Suppressor macrophage treated with lipopolysaccharide for 1 hour (primary cell): Measurements from ENCODE around the gene TIAM2.
"Not testable (repeated sequence)": the region's sequence is repeated elsewhere in the genome, so short reads cannot be mapped to it uniquely, and the experiment has no call there.

Experiments used
- DNase-seq, 3 donors: peaks; one replicate each; pipeline ENCODE4 v3.0.0-alpha.2; 2020 to 2022

TIAM2 gene

GRCh38 chr6:154991207-154991606, 3.9 kb upstream of the TIAM2 start:
- no peak for DNase-seq

DNA sequence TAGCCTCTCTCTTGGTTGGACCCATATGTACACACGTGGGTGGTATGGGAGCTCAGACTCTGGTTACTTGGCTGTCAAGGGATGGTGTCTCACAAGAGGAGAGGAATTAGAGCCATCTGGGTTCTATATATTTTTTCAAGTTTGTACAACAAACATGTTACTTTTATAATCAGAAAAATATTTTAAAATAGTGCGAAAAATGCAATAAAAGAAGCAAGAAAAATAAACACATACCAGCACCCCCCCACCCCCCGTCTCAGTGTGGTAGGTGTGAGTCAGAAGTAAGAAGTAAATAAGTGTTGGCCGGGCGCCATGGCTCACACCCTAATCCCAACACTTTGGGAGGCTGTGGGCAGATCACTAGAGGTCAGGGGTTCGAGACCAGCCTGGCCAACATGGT, 2.1 kb upstream of the TIAM2 start:
- DNase-seq: no peak

GRCh38 chr6:154993710-154994109, 1.4 kb upstream of the TIAM2 start:
- DNase-seq: no peak

DNA sequence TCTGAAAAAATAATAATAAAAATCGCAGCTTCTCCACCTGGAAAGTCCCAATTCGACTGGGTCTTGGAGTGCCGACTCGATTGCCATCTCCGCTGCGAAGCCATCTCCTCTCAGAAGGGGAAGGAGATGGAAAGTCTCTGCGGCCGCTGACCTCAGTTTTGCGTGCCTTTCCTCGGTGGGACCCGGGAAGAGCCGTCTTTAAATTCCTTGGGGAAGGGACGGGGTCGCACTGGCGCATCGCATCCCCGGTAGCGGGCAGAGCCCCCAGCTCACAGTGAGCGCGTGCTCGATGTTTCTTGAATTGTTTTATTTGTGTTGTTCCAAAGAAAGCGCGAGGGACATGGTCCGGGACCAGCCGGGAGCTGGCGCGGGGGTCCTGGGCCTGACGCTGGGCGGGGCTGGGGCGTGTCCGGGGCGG, 270 bp upstream of the TIAM2 start:
- no peak for DNase-seq

DNA sequence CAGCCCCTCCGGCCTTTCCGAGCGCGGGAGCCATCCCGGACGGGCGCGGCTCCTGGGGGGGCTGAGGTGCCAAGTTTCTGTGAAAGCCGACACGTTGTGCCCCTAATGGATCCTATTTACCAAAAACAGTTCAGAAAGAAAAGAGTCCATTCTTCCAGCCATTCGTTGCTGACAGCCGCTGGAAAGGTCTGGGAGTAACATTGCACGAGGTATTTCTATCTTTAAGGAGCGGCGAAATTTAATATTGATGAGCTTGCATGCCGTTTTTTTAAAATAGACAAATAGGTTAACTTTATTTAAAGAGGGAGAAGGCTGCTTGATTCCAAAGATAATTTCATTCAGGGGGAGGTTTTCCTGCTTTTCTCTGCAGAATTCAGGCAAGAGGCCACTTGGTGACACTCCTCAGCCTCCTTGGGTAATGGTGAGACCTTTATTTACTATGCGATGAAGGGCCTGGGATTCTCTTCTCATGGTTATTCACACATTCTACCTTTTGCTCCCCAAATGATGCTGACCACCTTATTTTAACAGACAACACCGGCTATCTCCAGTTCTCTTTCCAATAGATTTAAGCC, 988 bp downstream of the TIAM2 start:
- no peak for DNase-seq

DNA sequence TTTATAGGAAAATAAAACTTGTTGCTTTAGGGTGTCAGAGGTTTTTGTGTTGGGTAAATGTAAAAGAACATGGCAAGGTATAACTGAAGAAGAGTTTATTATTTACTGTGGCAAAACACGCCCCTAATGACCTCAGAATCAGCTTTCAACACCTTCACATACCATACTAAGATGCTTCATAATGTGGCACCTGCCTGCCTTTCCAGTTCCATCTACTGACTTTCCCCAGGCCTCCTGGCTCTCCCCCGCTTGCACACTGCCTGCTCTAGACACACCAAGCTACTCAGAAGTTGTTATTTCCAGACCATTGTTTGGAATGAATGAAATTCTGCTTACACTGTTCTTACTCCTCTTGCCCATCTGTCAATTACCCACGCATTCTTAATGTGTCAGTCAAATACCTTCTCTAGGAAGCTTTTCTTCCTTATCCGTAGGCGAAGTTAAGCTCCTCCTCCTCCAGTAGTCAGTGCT, 1.8 kb downstream of the TIAM2 start:
- DNase-seq: no peak

- no peak for DNase-seq
Observed at GRCh38 chr6:154998855-154999254, 3.7 kb downstream of the TIAM2 start.

DNA sequence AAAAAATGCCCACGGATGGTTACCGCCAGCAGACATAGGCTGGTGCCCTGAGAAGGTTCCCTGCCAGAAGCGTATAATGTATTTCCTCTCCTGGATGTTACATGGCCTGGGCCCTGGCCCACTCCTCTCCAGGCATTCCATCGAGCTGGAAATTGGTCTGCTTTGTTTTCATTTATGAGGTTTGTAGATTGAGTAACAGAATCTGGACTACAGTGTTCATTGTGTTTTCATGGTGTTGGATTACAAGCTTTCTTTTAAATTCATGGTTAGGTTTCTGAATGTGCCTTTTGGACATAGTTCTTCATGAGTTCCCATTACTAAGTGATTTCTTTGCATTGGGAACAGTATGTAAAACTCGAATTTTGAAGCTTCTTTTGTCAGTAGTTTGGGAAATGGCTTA, 6.4 kb downstream of the TIAM2 start:
- DNase-seq: no peak

- DNase-seq: no peak
Observed at GRCh38 chr6:155001934-155002333, 6.8 kb downstream of the TIAM2 start.

DNA sequence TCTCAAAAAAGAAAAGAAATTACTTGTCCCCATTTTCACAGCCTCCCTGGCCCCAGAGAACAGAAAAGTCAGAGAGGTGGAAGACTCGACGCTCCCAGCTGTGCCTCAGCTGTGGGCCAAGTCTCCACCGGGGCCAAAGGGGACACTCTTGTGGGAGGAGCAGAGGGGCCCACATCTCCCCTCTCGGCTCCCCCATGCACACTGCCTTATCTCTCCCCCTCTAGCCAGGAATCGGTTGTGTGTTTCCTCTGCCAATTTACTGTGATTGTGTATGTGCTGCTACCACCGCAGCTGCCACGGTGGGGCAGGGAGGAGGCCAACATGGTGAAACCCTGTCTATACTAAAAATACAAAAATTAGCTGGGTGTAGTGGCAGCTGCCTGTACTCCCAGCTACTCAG, 8.4 kb downstream of the TIAM2 start:
- no peak for DNase-seq

DNA sequence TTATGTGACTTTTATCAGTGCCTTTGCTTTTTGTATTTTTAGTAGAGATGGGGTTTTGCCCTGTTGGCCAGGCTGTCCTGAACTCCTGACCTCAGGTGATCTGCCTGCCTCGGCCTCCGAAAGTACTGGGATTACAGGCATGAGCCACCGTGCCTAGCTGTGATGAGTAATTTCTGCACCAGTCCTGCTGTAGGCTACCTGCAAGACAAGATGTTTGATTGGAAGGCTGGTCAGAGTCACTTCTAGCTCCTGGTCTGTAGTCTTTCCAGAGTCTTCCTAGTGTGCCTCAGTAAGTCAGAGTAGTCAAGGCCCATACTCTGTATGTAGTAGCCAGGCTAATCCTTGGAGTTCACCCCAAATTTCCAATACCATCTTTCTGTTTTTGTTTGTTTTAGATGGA, 8.9 kb downstream of the TIAM2 start:
- no peak for DNase-seq

DNA sequence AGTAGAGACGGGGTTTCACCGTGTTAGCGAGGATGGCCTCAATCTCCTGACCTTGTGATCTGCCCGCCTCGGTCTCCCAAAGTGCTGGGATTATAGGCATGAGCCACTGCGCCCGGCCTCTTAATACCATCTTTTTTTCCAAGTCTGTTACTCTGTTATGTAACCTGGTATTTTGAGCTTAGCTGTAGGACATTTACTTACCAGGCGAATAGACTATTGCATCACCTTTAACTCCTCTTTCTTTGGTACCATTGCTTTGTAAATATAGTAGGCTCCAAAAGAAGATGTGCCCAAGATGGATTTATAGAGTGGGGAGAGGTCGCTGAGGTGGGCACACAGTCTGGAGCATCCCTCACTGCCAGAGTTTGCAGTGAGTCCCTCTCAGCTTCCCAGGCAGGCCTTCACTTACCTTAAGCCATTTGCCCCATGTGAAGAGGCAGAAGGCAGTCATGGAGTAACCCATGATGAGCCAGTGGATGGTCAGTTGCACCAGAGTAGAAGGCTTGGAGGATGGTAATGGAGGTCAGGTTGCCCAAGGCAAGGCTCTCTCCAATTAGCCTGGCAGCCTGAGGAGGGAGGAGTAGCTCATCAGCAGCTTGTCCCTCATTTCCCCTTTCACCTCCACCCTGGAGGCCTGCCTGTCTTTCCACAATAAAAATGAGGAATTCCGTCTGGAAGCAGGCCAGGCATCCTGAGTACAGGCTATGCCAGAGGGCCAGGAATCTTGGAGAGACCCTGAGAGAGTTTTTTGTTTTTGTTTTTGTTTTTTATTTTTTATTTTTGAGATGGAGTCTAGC, 9.7 kb downstream of the TIAM2 start:
- no peak for DNase-seq

GRCh38 chr6:155008625-155009024, 13.5 kb downstream of the TIAM2 start:
- DNase-seq: no peak

GRCh38 chr6:155010940-155011339, 15.8 kb downstream of the TIAM2 start:
- DNase-seq: no peak

- no peak for DNase-seq
Observed at GRCh38 chr6:155011809-155012291, 16.7 kb downstream of the TIAM2 start.

GRCh38 chr6:155013457-155013876, 18.4 kb downstream of the TIAM2 start:
- no peak for DNase-seq

DNA sequence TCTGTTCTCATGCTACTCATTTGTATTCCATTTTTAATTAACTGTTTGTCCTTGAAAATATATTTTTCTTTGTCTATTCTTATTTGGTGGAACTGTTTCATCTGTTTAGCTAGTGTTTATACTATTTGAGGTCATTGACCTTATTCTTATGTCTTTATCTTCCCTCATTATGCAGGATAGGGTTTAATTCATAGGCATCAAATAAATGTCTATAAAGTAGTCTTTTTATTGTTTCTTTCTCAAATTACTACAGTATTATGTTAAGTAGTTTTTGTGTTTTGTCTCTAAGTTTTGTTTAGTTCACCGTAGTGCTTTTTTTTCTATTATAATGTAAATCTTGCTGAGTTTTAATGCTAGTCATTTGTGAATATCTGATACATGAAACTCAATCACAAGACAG, 19.0 kb downstream of the TIAM2 start:
- DNase-seq: no peak

DNA sequence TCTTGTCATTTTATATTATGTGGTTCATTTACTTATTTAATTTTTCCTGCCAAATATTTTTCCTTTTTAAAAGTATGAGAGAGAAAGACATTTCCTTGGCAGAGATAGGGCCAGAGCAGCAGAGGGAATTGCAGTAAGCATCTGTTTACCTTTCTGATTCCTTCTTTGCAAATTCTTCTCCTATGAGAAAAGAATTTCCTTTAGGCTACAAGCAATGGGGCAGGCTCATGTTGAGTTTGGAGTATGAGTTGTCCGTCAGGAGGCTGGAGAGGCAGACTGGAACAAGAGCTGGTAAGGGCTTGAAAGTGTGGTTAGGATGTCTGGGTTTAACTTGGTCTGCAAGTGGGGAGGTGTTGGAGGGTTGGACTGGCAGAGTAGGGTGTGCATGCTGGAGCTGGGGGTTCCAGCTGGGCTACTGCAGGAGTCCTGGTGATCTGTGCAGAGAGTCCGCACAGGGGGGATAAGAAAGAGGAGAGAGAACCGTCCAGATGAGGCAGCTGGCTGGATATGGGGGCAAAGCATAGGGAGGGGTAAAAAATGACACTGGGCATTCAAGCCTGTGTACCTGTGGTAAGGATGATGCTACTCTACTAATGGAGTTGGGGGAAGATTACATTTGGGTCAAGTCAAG, 19.7 kb downstream of the TIAM2 start:
- DNase-seq: no peak

DNA sequence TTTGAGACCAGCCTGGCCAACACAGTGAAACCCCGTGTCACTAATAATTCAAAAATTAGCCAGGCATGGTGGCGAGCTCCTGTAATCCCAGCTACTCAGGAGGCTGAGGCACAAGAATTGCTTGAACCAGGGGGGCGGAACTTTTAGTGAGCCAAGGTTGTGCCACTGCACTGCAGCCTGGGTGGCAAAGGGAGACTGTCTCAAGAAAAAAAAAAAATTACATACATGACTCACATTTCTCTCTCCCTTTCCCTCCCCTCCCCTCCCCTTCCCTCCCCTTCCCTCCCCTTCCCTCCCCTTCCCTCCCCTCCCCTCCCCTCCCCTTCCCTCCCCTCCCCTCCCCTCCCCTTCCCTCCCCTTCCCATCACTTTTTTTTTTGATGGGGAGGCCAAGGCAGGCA, 23.3 kb downstream of the TIAM2 start:
- not testable (repeated sequence) for DNase-seq

DNA sequence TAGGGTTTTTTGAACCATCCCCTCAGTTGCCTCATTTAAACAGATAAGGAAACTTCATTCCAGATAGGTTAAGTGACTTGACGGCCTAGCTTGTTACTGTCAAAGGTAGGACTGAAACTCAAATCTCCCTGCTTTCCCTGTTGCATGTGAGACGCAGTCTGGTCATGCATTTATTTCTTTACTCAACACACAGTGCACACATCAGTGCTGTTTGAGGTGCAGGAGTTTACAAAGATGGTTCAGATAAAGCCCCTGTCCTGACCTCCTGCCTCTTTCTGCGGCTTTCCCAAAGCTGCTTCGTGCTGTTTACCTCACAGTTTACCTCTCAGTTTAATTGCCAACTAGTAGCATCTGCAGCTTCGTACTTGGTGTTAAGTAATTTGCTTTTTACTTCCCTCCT, 26.6 kb downstream of the TIAM2 start:
- no peak for DNase-seq

DNA sequence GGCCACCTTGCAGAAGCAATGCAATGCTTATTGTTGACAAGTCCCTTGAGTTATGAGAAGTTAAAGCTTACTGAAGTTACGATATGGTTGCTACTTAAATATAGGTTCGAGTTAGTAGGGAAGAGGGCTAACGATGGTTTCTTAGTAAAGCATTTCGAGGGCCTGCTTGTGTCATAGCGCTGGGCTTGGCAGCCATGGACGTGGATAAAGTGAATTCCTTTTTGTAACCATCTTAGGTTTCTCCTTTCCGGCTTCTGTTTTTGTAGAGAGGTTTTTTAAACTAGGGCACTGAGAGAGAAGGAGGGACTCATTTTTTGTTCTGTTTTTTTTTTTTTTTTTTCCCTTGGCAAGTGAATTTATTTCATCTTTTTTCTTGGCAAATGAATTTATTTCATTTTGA, 27.6 kb downstream of the TIAM2 start:
- no peak for DNase-seq

DNA sequence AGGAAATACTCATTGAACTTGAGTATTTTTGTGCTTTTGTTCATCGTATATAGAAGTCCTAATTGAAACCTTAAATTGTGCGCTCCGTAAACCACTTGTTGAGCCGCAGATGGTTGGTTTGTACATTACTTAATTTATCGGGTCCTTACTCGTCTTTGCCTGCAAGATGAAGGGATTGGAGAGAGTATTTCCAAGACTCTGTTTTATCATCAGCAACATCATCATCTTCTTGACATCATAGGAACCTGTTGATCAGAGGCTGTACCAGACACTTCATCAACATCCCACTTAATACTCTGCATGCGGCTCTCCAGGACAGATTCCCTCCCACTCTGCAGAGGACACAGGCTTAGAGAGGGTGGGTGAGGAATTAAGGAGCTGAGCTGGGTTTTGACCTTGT, 28.6 kb downstream of the TIAM2 start:
- no peak for DNase-seq

DNA sequence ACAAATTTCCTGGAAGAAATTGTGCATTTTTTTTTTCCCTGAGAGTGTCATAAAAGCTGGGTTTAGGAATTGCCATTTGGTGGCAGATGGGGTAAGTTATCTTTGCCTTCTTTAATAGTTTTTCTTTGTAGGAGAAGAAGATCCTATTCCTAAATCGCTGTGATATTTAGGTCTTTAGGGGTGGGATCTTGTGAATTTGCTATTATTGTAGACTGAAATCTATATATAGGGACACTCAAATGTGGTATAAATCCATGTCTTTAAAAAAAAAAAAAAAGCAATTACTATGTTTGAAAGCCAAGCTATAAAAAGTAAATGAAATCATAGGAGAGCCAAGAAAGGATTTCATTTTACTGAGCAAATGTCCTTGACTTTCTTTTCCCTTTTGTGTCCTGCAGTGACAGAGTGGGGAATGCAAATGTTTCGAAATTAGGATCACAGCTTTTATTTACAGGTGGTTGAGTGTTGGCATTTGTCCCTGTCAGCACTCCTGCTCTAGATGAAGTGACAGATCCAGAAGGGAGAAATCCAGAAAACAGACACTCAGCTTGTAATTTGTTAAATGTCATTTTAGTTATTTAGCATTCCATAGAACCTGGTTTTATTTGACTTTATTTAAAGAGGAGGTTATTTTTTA, 29.4 kb downstream of the TIAM2 start:
- no peak for DNase-seq
